ENCODE data around the gene MICAL1.

DNA sequence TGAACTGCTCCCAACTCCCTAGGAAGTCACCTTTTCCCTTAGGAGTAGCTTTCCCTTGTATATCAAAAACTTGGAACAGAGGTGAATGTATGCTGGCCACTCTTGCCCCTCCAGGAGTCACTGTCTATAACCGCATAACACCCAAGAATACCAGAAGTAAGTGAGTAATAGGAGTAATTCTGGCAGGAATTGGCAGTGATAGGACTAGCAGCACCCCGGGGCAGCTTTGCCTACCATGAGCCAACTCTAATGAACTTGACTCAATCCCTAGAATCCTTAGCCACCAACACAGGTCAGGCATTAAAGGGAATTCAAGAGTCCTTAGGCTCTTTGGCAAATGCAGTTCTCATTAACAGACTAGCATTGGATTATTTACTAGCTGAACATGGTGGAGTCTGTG is 44.5 kb downstream of the MICAL1 start:
- TF ChIP-seq, protein P1, sequence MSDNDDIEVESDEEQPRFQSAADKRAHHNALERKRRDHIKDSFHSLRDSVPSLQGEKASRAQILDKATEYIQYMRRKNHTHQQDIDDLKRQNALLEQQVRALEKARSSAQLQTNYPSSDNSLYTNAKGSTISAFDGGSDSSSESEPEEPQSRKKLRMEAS (IDR thresholded peaks at IDR 0.05; ENCODE audit: low read depth, low read length): no peak
- TF ChIP-seq POLR2A (IDR thresholded peaks at IDR 0.05; ENCODE audit: low read depth, low read length): no peak
- no peak for TF ChIP-seq POLR2AphosphoS5 (IDR thresholded peaks at IDR 0.05; ENCODE audit: low read length)
- no peak for TF ChIP-seq TAF1 (IDR thresholded peaks at IDR 0.05; ENCODE audit: borderline replicate concordance, low read depth, low read length)
- no peak for TF ChIP-seq EZH2 (IDR thresholded peaks at IDR 0.05; ENCODE audit: borderline replicate concordance, control insufficient read depth, low read depth, low read length)
- TF ChIP-seq GABPA (IDR thresholded peaks at IDR 0.05; ENCODE audit: low read depth): no peak
- TF ChIP-seq ZZZ3 (IDR thresholded peaks at IDR 0.05; ENCODE audit: control insufficient read depth, insufficient read length, low read depth): no peak
- no peak for TF ChIP-seq CHD1 (IDR thresholded peaks at IDR 0.05; ENCODE audit: low read depth, low read length)
- TF ChIP-seq, protein P2, sequence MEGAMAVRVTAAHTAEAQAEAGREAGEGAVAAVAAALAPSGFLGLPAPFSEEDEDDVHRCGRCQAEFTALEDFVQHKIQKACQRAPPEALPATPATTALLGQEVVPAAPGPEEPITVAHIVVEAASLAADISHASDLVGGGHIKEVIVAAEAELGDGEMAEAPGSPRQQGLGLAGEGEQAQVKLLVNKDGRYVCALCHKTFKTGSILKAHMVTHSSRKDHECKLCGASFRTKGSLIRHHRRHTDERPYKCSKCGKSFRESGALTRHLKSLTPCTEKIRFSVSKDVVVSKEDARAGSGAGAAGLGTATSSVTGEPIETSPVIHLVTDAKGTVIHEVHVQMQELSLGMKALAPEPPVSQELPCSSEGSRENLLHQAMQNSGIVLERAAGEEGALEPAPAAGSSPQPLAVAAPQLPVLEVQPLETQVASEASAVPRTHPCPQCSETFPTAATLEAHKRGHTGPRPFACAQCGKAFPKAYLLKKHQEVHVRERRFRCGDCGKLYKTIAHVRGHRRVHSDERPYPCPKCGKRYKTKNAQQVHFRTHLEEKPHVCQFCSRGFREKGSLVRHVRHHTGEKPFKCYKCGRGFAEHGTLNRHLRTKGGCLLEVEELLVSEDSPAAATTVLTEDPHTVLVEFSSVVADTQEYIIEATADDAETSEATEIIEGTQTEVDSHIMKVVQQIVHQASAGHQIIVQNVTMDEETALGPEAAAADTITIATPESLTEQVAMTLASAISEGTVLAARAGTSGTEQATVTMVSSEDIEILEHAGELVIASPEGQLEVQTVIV (IDR thresholded peaks at IDR 0.05; ENCODE audit: borderline replicate concordance, partially characterized antibody): no peak
- TF ChIP-seq RFX5 (IDR thresholded peaks at IDR 0.05; ENCODE audit: low read depth, low read length): no peak
- no peak for TF ChIP-seq NBN (IDR thresholded peaks at IDR 0.05)
- TF ChIP-seq, protein P3, sequence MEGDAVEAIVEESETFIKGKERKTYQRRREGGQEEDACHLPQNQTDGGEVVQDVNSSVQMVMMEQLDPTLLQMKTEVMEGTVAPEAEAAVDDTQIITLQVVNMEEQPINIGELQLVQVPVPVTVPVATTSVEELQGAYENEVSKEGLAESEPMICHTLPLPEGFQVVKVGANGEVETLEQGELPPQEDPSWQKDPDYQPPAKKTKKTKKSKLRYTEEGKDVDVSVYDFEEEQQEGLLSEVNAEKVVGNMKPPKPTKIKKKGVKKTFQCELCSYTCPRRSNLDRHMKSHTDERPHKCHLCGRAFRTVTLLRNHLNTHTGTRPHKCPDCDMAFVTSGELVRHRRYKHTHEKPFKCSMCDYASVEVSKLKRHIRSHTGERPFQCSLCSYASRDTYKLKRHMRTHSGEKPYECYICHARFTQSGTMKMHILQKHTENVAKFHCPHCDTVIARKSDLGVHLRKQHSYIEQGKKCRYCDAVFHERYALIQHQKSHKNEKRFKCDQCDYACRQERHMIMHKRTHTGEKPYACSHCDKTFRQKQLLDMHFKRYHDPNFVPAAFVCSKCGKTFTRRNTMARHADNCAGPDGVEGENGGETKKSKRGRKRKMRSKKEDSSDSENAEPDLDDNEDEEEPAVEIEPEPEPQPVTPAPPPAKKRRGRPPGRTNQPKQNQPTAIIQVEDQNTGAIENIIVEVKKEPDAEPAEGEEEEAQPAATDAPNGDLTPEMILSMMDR (IDR thresholded peaks at IDR 0.05 in 2 of 3, conservative IDR thresholded peaks at IDR 0.05 in 1 of 3; ENCODE audit: control insufficient read depth in 2 of 3, extremely low read depth in 1 of 3, insufficient read depth in 1 of 3, low read depth in 3 of 3, low read length in 3 of 3): no peak
- no peak for TF ChIP-seq SMARCA5 (IDR thresholded peaks at IDR 0.05)
- TF ChIP-seq, protein P4, sequence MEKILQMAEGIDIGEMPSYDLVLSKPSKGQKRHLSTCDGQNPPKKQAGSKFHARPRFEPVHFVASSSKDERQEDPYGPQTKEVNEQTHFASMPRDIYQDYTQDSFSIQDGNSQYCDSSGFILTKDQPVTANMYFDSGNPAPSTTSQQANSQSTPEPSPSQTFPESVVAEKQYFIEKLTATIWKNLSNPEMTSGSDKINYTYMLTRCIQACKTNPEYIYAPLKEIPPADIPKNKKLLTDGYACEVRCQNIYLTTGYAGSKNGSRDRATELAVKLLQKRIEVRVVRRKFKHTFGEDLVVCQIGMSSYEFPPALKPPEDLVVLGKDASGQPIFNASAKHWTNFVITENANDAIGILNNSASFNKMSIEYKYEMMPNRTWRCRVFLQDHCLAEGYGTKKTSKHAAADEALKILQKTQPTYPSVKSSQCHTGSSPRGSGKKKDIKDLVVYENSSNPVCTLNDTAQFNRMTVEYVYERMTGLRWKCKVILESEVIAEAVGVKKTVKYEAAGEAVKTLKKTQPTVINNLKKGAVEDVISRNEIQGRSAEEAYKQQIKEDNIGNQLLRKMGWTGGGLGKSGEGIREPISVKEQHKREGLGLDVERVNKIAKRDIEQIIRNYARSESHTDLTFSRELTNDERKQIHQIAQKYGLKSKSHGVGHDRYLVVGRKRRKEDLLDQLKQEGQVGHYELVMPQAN (conservative IDR thresholded peaks at IDR 0.05): no peak

Data from GM12878 (cell line).